PC-9 (cell line): Measurements from ENCODE around the gene TAS1R2. TPM values are rescaled to one million over a fixed set of nuclear protein-coding genes. Genes with fewer than 3 reads are reported as not detected.

Experiments
- BruUV-seq: library from RNA; stranded (reverse); fragments of 400-500 nt; replicated peaks from 2 replicates; lab custom pipeline; 2021; lab: Mats Ljungman, UMichigan
- CTCF ChIA-PET: fragments of 300-600 bp; sonication (Branson Sonifier 250); formaldehyde crosslinking; loops from one replicate; lab custom pipeline; 2022; ENCODE audit warnings: antibody characterized with exemption; lab: Charles Lee
- POLR2A ChIA-PET: fragments of 300-600 bp; sonication (Branson Sonifier 250); formaldehyde crosslinking; loops from one replicate; lab custom pipeline; 2022; ENCODE audit warnings: antibody characterized with exemption; ENCODE audit not compliant: unreplicated experiment; lab: Charles Lee
- DNase-seq, 2 experiments: peaks; one replicate each; pipeline versions ENCODE4 v3.0.0 to v3.0.0-alpha.2; 2015 to 2022; ENCODE audit warnings: mixed read lengths in 1 of 2
- H2AFZ ChIP-seq: fragments of 200-600 bp; sonication (generic); 2 replicates; pipeline ENCODE4 v1.8.1; 2017; ENCODE audit warnings: antibody characterized with exemption
- H3F3A ChIP-seq: fragments of 200-600 bp; sonication (generic); 2 replicates; pipeline ENCODE4 v1.8.1; 2017; ENCODE audit warnings: antibody characterized with exemption, mild to moderate bottlenecking, low read depth; ENCODE audit not compliant: insufficient read depth
- H3K27ac ChIP-seq: fragments of 200-600 bp; sonication (generic); 2 replicates; pipeline ENCODE4 v1.6.1; 2016; ENCODE audit warnings: mixed run types
- H3K27me3 ChIP-seq: fragments of 200-600 bp; sonication (generic); 2 replicates; pipeline ENCODE4 v1.6.1; 2016; ENCODE audit warnings: low read depth, mixed run types; ENCODE audit not compliant: insufficient read depth
- H3K36me3 ChIP-seq: fragments of 200-600 bp; sonication (generic); 2 replicates; pipeline ENCODE4 v1.6.1; 2016; ENCODE audit warnings: low read depth, mixed run types
- H3K4me1 ChIP-seq: fragments of 200-600 bp; sonication (generic); replicated peaks from 2 replicates; pipeline ENCODE4 v1.6.1; 2016; ENCODE audit warnings: mixed run types; ENCODE audit not compliant: insufficient read depth
- H3K4me2 ChIP-seq: fragments of 200-600 bp; sonication (generic); 2 replicates; pipeline ENCODE4 v1.6.1; 2017; ENCODE audit warnings: mixed run types
- H3K4me3 ChIP-seq: fragments of 200-600 bp; sonication (generic); 2 replicates; pipeline ENCODE4 v1.6.1; 2016; ENCODE audit warnings: mixed run types
- H3K79me2 ChIP-seq: fragments of 200-600 bp; sonication (generic); 2 replicates; pipeline ENCODE4 v1.6.1; 2017; ENCODE audit warnings: low read depth, mixed run types
- H3K9me2 ChIP-seq: fragments of 200-600 bp; sonication (generic); 2 replicates; pipeline ENCODE4 v1.8.1; 2017; ENCODE audit warnings: mild to moderate bottlenecking; ENCODE audit not compliant: insufficient read depth
- H3K9me3 ChIP-seq: fragments of 200-600 bp; sonication (generic); 2 replicates; pipeline ENCODE4 v1.8.1; 2016; ENCODE audit warnings: low read depth; ENCODE audit not compliant: insufficient read depth
- H4K20me1 ChIP-seq: fragments of 200-600 bp; sonication (generic); 2 replicates; pipeline ENCODE4 v1.8.1; 2017; ENCODE audit not compliant: insufficient read depth
- CTCF ChIP-seq: fragments of 200-600 bp; sonication (generic); conservative IDR thresholded peaks from 2 replicates; pipeline ENCODE4 v1.6.1; 2017; ENCODE audit warnings: mixed run types, antibody characterized with exemption, mild to moderate bottlenecking, moderate library complexity
- EZH2 ChIP-seq: fragments of 200-600 bp; sonication (generic); IDR thresholded peaks from 2 replicates; pipeline ENCODE4 v1.8.0; 2017; ENCODE audit warnings: antibody characterized with exemption, low read depth
- intact Hi-C: fragments of 100-400 bp; cut with micrococcal nuclease; formaldehyde crosslinking; loops from one replicate; pipeline ENCODE4 v1.10.0; 2022; ENCODE audit not compliant: unreplicated experiment
- total RNA-seq: library from RNA; stranded (reverse); gene quantifications from 2 replicates; pipeline ENCODE4 v1.2.3, GENCODE V29; 2021

TAS1R2 gene
- total RNA-seq, 1 experiment from 2014 or later = not detected

- ChIA-PET POLR2A (no interaction called here), CTCF (no interaction called here)
- TF ChIP-seq EZH2 (no peak), CTCF (no peak)
- H3K27me3 ChIP-seq = no peaks in the 10 kb centered on the region
- H3K9me3 ChIP-seq = no peaks in the 10 kb centered on the region
- H3K27ac ChIP-seq = no peak overlapping the region
- H3K4me3 ChIP-seq = no peak overlapping the region
- H4K20me1 ChIP-seq = no peaks in the 10 kb centered on the region
- no peak for DNase-seq
- H3K79me2 ChIP-seq = no peaks in the 10 kb centered on the region
- no peak overlapping the region for H2AFZ ChIP-seq
- intact Hi-C loops = no loop called here
- no peaks in the 10 kb centered on the region for H3K9me2 ChIP-seq
- H3F3A ChIP-seq = no peaks in the 10 kb centered on the region
- H3K36me3 ChIP-seq = no peaks in the 10 kb centered on the region
- no peaks in the 10 kb centered on the region for H3K4me1 ChIP-seq
- BruUV-seq = no TSS peak
- H3K4me2 ChIP-seq = no peak overlapping the region
These were observed 23.6 kb upstream of the TAS1R2 start for GRCh38 chr1:18883079-18883478.

GRCh38 chr1:18882486-18882885 is 23.0 kb upstream of the TAS1R2 start:
- ChIA-PET CTCF (no interaction called here), POLR2A (no interaction called here)
- Histone ChIP-seq H3K27ac (no peak overlapping the region), H2AFZ (no peak overlapping the region), H3K4me1 (no peaks in the 10 kb centered on the region), H3K79me2 (no peaks in the 10 kb centered on the region), H3K9me3 (no peaks in the 10 kb centered on the region), H3K4me2 (no peak overlapping the region), H4K20me1 (no peaks in the 10 kb centered on the region), H3K27me3 (no peaks in the 10 kb centered on the region), H3K4me3 (no peak overlapping the region), H3K9me2 (no peaks in the 10 kb centered on the region), H3F3A (no peaks in the 10 kb centered on the region), H3K36me3 (no peaks in the 10 kb centered on the region)
- no peak for DNase-seq
- intact Hi-C loops = no loop called here
- TF ChIP-seq CTCF (no peak), EZH2 (no peak)
- no TSS peak for BruUV-seq

- no peaks in the 10 kb centered on the region for H3K9me3 ChIP-seq
- no peak overlapping the region for H2AFZ ChIP-seq
- H3F3A ChIP-seq = no peaks in the 10 kb centered on the region
- H3K36me3 ChIP-seq = no peaks in the 10 kb centered on the region
- intact Hi-C loops = no loop called here
- no peaks in the 10 kb centered on the region for H3K4me1 ChIP-seq
- no TSS peak for BruUV-seq
- no peaks in the 10 kb centered on the region for H4K20me1 ChIP-seq
- H3K4me3 ChIP-seq = no peak overlapping the region
- TF ChIP-seq CTCF (no peak), EZH2 (no peak)
- no peaks in the 10 kb centered on the region for H3K27me3 ChIP-seq
- H3K27ac ChIP-seq = no peak overlapping the region
- ChIA-PET POLR2A (no interaction called here), CTCF (interaction anchor here (0.6 kb wide), 1 partner anchor 293 kb away, joined by 10 read pairs; no protein-coding TSS in a partner anchor)
- no peak overlapping the region for H3K4me2 ChIP-seq
- DNase-seq = no peak
- H3K9me2 ChIP-seq = no peaks in the 10 kb centered on the region
- H3K79me2 ChIP-seq = no peaks in the 10 kb centered on the region
These were observed 22.4 kb upstream of the TAS1R2 start for GRCh38 chr1:18881642-18882431.
